ENCODE measurements around the gene KLHL12.

Gene KLHL12

DNA sequence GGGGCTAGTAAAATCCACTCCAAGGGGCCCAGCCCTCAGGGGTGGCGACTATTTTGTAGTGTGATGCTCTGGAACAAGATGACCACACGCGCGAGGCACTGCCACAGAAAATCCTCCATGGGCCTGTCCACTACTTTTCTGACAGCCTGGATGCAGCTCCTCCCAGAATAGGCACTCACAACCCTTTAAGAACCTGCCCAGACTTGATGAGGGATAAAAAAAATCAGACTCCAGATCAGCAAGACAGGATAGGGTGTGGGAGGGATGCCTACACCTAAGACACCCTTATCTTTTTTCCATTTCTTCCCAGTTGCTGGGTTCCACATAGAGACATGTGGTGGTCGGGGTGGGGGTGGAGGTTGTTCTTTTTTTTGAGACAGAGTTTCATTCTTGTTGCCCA lies 82.8 kb downstream of the KLHL12 start:
- DNase-seq = no peak

- DNase-seq = peak in 29 of 56 donors; percentile 4 to 65 (median 20)
Observed at GRCh38 chr1:202843081-202843480, 84.0 kb downstream of the KLHL12 start.

Data from nucleus accumbens (tissue), 56 donors.